Fibroblast of lung (primary cell): Measurements from ENCODE around the gene ZNF185. TPM values are rescaled to one million over a fixed set of nuclear protein-coding genes. Genes with fewer than 3 reads are reported as not detected.

Experiments
- DNase-seq, 2 donors: peaks; one replicate each; pipeline versions ENCODE4 v3.0.0 to v3.0.0-alpha.2; 2010; ENCODE audit warnings: low read depth in 2 of 2
- H2AFZ ChIP-seq: 2 replicates; pipeline ENCODE4 v1.5.1; 2012; ENCODE audit warnings: low read length, control low read depth, inconsistent platforms
- H3K27ac ChIP-seq: 2 replicates; pipeline ENCODE4 v1.5.1; 2011; ENCODE audit warnings: low read length, control low read depth; ENCODE audit not compliant: insufficient read depth
- H3K27me3 ChIP-seq: 2 replicates; pipeline ENCODE4 v1.5.1; 2011; ENCODE audit warnings: mild to moderate bottlenecking, low read length; ENCODE audit not compliant: control insufficient read depth, insufficient read depth
- H3K36me3 ChIP-seq: 2 replicates; pipeline ENCODE4 v1.5.1; 2011; ENCODE audit warnings: low read length; ENCODE audit not compliant: control insufficient read depth, insufficient read depth
- H3K4me1 ChIP-seq: 2 replicates; pipeline ENCODE4 v1.5.1; 2011; ENCODE audit warnings: low read length; ENCODE audit not compliant: control insufficient read depth, insufficient read depth; ENCODE audit errors: extremely low read depth
- H3K4me2 ChIP-seq: 2 replicates; pipeline ENCODE4 v1.5.1; 2011; ENCODE audit warnings: low read length, control low read depth; ENCODE audit not compliant: insufficient read depth; ENCODE audit errors: extremely low read depth
- H3K4me3 ChIP-seq, 4 experiments: fragments of 200-600 bp in 1 of 4; sonication (generic) in 1 of 4; replicated peaks in 1 of 4; 2 replicates each; pipeline ENCODE4 v1.5.1; 2011 to 2016; ENCODE audit warnings: low read length in 4 of 4, low read depth in 3 of 4, mild to moderate bottlenecking in 3 of 4, control low read depth in 2 of 4, inconsistent platforms in 1 of 4, mixed read lengths in 1 of 4; ENCODE audit not compliant: insufficient read depth in 1 of 4; ENCODE audit errors: control extremely low read depth in 1 of 4
- H3K79me2 ChIP-seq: 2 replicates; pipeline ENCODE4 v1.5.1; 2012; ENCODE audit warnings: mild to moderate bottlenecking, low read length, inconsistent platforms; ENCODE audit not compliant: control insufficient read depth, insufficient read depth
- H3K9ac ChIP-seq: 2 replicates; pipeline ENCODE4 v1.5.1; 2011; ENCODE audit warnings: mild to moderate bottlenecking, low read length, control low read depth; ENCODE audit not compliant: insufficient read depth
- H3K9me3 ChIP-seq: 2 replicates; pipeline ENCODE4 v1.5.1; 2012; ENCODE audit warnings: low read depth, low read length; ENCODE audit not compliant: control insufficient read depth, insufficient read depth
- H4K20me1 ChIP-seq: 2 replicates; pipeline ENCODE4 v1.5.1; 2011; ENCODE audit warnings: low read length; ENCODE audit not compliant: control insufficient read depth, insufficient read depth; ENCODE audit errors: extremely low read depth
- CTCF ChIP-seq, 2 donors: IDR thresholded peaks in 1 of 2; conservative IDR thresholded peaks in 1 of 2; 1 replicate in 1 of 2; 2 replicates in 1 of 2; pipeline ENCODE4 v1.5.1; 2011 to 2012; ENCODE audit warnings: low read length in 2 of 2, control low read depth in 1 of 2, inconsistent platforms in 1 of 2, low read depth in 1 of 2, mild to moderate bottlenecking in 1 of 2
- EZH2 ChIP-seq: IDR thresholded peaks from 2 replicates; pipeline ENCODE4 v1.5.1; 2012; ENCODE audit warnings: low read length, control low read depth, mild to moderate bottlenecking; ENCODE audit errors: missing control alignments
- polyA plus RNA-seq, 2 donors: library from polyadenylated mRNA; depleted of rRNA in 1 of 2; stranded (reverse) in 1 of 2; unstranded in 1 of 2; fragments of >200 nt; gene quantifications; 2 replicates each; pipeline ENCODE4 v1.2.1, GENCODE V29; 2011 to 2012; ENCODE audit warnings: missing spikeins in 1 of 2
- total RNA-seq: library from RNA; depleted of rRNA; stranded (reverse); fragments of >200 nt; gene quantifications from 2 replicates; pipeline ENCODE4 v1.2.1, GENCODE V29; 2014

The ZNF185 gene
- total and polyA plus RNA-seq, 2 donors (not counting 1 experiment from before 2014, with no cell fraction given), result 0.66 to 4.2 TPM

GRCh38 chrX:152913910-152914309 is 16.0 kb downstream of the ZNF185 start:
- Histone ChIP-seq H3K4me2 (no peak overlapping the region), H3K36me3 (no peaks in the 10 kb centered on the region), H4K20me1 (no peaks in the 10 kb centered on the region), H2AFZ (no peak overlapping the region), H3K27me3 (peaks cover 2% of the 10 kb centered on the region), H3K9me3 (no peaks in the 10 kb centered on the region), H3K27ac (no peak overlapping the region), H3K4me1 (no peaks in the 10 kb centered on the region), H3K79me2 (no peaks in the 10 kb centered on the region), H3K4me3 (no peak overlapping the region), H3K9ac (no peak overlapping the region)
- TF ChIP-seq CTCF (conservative IDR thresholded peaks at IDR 0.05 in 1 of 2, IDR thresholded peaks at IDR 0.05 in 1 of 2; ENCODE audit: low read depth in 1 of 2, low read length in 2 of 2) (no peak), EZH2 (no peak)
- DNase-seq, result no peak

DNA sequence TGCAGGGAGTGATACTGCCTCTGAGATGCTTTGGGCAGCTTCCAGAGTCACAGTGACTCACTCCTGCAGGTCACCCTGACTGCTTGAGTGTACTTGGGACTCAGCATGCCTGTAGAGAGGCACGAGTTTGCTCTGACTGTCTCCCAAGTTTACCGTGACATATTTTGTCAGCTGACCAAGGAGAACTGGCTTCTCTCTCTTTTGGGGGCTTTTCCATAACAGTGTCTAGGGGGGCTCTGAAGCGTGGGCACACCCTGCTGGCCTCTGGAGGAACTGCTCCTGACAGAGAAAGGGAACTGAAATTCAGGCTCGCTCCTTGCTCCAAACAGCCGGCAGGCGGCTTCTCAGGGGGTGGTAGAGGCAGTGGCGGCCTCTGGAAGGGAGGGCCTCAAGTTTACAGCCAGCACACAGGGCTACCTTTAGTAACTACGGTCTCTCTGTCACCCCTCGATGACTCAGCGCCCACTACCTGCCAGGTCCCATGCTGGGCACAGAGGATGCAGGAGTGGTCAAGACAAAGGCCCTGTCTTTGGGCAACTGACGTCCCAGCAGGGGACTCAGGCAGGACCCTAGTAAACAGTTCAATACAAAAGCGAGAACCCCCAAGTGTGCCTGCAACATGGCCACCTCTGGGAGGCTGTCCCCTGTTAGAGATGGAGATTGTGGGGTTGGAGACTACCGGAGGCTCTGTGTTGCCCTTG is 17.8 kb downstream of the ZNF185 start:
- no peak overlapping the region for H3K27ac ChIP-seq
- no peak overlapping the region for H2AFZ ChIP-seq
- H3K4me1 ChIP-seq, result no peaks in the 10 kb centered on the region

More for the DNA sequence above, 17.8 kb downstream of the ZNF185 start:
- no peak overlapping the region for H3K4me3 ChIP-seq
- H4K20me1 ChIP-seq, result no peaks in the 10 kb centered on the region
- DNase-seq, result peak; percentile 42 to 64
- TF ChIP-seq EZH2 (no peak), CTCF (conservative IDR thresholded peaks at IDR 0.05 in 1 of 2, IDR thresholded peaks at IDR 0.05 in 1 of 2; ENCODE audit: low read depth in 1 of 2, low read length in 2 of 2) (peak; percentile 61 to 66)
- H3K36me3 ChIP-seq, result no peaks in the 10 kb centered on the region
- no peak overlapping the region for H3K9ac ChIP-seq
- no peak overlapping the region for H3K4me2 ChIP-seq
- H3K9me3 ChIP-seq, result no peaks in the 10 kb centered on the region
- H3K27me3 ChIP-seq, result peaks cover 2% of the 10 kb centered on the region
- H3K79me2 ChIP-seq, result no peaks in the 10 kb centered on the region
